Stimulated activated CD4-positive, alpha-beta T cell treated with anti-CD3 and anti-CD28 coated beads, Interleukin-1b, Interleukin-23, amount 100 ng/mL, for 4 hours (primary cell): ENCODE results near the gene DEPDC4.

Experiments
- DNase-seq, 2 donors: peaks; one replicate each; pipeline ENCODE4 v3.0.0-alpha.2; 2020; ENCODE audit warnings: low read depth in 2 of 2

Gene DEPDC4

GRCh38 chr12:100213016-100213891 is 53.6 kb downstream of the DEPDC4 start:
- DNase-seq: no peak

- DNase-seq: no peak
Observed at GRCh38 chr12:100211698-100212097, 55.2 kb downstream of the DEPDC4 start.

DNA sequence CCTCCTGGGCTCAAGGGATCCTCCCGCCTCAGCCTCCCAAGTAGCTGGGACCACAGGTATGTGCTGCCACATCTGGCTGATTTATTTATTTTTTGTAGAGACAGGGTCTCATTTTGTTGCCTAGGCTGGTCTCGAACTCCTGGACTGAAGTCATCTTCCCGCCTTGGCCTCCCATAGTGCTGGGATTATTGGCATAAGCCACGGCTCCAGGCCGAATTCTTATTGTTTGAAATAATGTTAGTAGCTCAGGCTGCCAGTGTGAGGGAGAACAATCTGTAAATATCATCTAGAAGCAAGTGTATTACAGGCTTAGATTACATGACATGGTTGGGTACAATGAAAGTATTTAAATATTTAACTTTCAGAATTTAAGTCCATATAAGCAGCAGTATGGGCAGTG is 58.0 kb downstream of the DEPDC4 start:
- DNase-seq: no peak

DNA sequence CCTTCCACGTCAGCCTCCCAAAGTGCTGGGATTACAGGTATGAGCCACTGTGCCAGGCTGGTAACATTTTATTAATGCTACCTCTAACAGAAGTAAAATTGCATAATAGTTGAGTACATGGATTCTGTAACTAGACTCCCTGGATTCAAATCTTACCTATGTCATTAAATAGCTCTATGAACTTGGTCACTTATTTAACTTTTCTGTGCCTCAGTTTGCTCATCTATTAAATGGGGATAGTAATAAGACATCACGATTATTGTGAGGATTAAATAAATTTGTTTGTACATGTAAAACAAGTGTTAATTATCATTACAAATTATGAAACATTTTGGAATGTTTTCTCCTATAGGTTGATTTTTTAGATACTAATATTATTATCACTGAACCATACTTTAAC is 59.6 kb downstream of the DEPDC4 start:
- no peak for DNase-seq

DNA sequence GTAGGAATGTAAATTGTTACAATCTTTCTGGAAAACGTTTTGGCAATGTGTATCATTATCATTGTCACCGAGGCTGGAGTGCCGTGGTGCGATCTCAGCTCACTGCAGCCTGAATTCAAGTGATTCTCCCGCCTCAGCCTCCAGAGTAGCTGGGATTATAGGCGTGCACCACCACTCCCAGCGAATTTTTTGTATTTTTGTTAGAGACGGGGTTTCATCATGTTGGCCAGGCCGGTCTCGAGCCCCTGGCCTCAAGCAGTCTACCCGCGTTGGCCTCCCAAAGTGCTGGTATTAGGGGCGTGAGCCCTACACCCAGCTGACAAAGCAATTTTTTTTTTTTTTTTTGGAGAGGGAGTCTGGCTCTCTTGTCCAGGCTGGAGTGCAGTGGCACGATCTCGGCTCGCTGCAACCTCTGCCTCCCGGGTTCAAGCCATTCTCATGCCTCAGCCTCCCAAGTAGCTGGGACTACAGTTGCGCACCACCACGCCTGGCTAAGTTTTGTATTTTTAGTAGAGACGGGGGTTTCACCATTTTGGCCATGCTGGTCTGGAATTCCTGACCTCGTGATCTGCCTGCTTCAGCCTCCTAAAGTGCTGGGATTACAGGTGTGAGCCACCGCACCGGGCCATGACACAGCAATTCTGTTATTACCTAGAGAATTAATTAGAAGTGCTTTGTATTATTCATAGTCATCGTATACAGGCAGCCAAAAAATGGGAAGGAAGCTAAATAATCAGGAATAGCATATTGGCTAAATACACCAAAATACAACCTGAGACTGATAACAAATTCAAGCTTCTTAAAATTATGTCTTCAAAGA is 65.1 kb downstream of the DEPDC4 start:
- DNase-seq: no peak

GRCh38 chr12:100200463-100201181 is 66.3 kb downstream of the DEPDC4 start, which contains the start of gene ACTR6:
Gene ACTR6, plus strand, starts transcription at chr12:100200815. Its CDS starts 37 bp downstream, at chr12:100200852.
- DNase-seq: peak; percentile 89 to 95

DNA sequence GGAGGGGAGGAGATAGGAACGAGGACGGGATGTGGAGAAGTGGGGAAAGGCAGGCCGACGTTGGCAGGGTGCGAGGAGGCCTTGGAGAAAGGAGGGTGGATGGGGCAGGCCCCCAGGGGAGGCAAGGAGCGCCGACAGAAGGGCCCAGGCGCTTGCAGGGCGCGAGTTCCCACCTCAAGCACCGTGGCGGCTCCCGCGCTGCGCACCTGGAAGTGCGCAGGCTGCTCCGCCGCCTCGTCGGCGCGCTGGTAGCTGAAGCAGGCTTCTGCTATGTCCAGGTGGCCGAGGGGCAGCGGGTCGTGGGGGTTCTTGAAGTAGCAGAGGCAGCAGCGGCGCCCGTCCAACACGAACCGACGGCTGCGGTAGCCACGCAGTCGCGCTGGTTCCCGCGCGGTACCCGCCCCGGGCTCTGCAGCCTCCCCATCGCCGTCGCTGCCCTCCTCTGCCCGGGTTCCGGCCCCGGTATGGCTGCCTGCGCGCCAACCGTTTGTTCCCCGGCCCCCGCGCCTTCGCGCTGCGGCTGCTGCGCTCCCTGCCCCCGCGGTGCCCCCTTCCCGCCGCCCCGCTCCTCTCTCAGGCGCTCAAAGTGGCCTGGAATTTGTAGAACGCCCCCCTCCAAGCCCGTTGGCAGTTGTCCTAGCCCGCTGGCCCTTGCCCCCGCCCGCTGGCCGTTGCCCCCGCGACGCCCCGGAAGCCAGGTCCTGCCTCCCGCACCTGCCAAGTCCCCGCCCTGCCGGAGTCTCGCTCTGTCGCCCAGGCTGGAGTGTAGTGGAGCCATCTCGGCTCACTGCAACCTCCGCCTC is 67.3 kb downstream of the DEPDC4 start:
- DNase-seq: peak; percentile 46 to 64

GRCh38 chr12:100199023-100199346 is 67.9 kb downstream of the DEPDC4 start:
- no peak for DNase-seq

DNA sequence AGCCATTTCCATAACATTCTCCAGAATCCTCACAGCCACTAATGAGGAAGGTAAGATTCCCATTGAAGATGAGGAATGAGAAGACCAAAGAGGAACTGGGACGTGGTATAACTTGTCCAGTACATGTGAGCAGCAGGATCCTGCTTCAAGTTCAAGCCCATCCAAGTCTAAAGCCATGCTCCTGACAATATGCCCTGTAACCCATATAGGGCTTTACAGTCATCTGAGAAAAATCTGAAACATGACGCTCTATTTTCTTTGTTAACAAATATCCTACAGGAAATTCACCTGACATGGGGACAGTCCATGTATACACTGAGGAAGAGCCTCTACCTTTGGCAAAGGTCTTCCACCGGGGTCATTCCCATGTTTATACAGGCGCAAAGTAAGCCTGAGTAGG is 69.4 kb downstream of the DEPDC4 start:
- no peak for DNase-seq

GRCh38 chr12:100193085-100193484 is 73.8 kb downstream of the DEPDC4 start:
- no peak for DNase-seq
